GM04504 (cell line): ENCODE measurements around the gene MAGEB5.
"Not testable (repeated sequence)": the region's sequence is repeated elsewhere in the genome, so short reads cannot be mapped to it uniquely, and the experiment has no call there.

ENCODE experiments used
- DNase-seq: peaks from one replicate; pipeline ENCODE4 v3.0.0-alpha.2; 2012; ENCODE audit warnings: low read depth

MAGEB5 gene

GRCh38 chrX:26215869-26216268 is at the start of gene MAGEB5:
Gene MAGEB5 (plus strand): TSS chrX:26216169. CDS start chrX:26217302, 1,133 bp downstream.
- DNase-seq, result no peak

GRCh38 chrX:26192204-26192603 is 23.8 kb upstream of the MAGEB5 start, which contains the start of gene MAGEB6:
Gene MAGEB6 (plus strand): TSS chrX:26192440. CDS start chrX:26193847, 1,407 bp downstream.
- DNase-seq, result no peak

GRCh38 chrX:26203561-26203960 is 12.4 kb upstream of the MAGEB5 start:
- no peak for DNase-seq

- not testable (repeated sequence) for DNase-seq
Measured at GRCh38 chrX:26204717-26205116, 11.3 kb upstream of the MAGEB5 start.

- DNase-seq, result no peak
Measured at GRCh38 chrX:26208012-26208411, 8.0 kb upstream of the MAGEB5 start.

- DNase-seq, result no peak
Measured at GRCh38 chrX:26219351-26219750, 3.4 kb downstream of the MAGEB5 start.

- no peak for DNase-seq
Measured at GRCh38 chrX:26234177-26234576, 18.2 kb downstream of the MAGEB5 start.

- DNase-seq, result no peak
Measured at GRCh38 chrX:26253526-26253925, 37.6 kb downstream of the MAGEB5 start.

- no peak for DNase-seq
Measured at GRCh38 chrX:26254436-26254835, 38.5 kb downstream of the MAGEB5 start.

GRCh38 chrX:26262121-26262523 is 46.2 kb downstream of the MAGEB5 start:
- DNase-seq, result no peak
